Kidney (tissue), 14 donors: ENCODE measurements around the gene DCAF11. TPM values are rescaled to one million over a fixed set of nuclear protein-coding genes. Genes with fewer than 3 reads are reported as not detected.
A peak's percentile ranks its signal among the peaks of the same experiment; 100 is the strongest.

Experiments
- DNase-seq, 5 donors: peaks; one replicate each; pipeline ENCODE4 v3.0.0-alpha.2; 2013 to 2020
- FAIRE-seq: peaks from 2 replicates; lab custom pipeline; 2012; peaks lifted over from hg19 to GRCh38; lab: Jason Lieb, UNC
- H3K27ac ChIP-seq, 2 donors: one replicate each; pipeline ENCODE4 v1.7.0; 2013; ENCODE audit warnings: low read depth in 2 of 2, low read length in 2 of 2, inconsistent platforms in 1 of 2
- H3K27me3 ChIP-seq: one replicate; pipeline ENCODE4 v1.7.1; 2013; ENCODE audit warnings: low read length, inconsistent platforms; ENCODE audit not compliant: control insufficient read depth, insufficient read depth
- H3K36me3 ChIP-seq, 3 donors: one replicate each; pipeline versions ENCODE4 v1.7.0 to v1.7.1; 2013; ENCODE audit warnings: low read length in 3 of 3, control low read depth in 1 of 3, inconsistent platforms in 1 of 3; ENCODE audit not compliant: insufficient read depth in 3 of 3, control insufficient read depth in 2 of 3
- H3K4me1 ChIP-seq, 3 donors: one replicate each; pipeline versions ENCODE4 v1.7.0 to v1.7.1; 2013; ENCODE audit warnings: low read length in 3 of 3, inconsistent platforms in 1 of 3, low read depth in 1 of 3; ENCODE audit not compliant: control insufficient read depth in 2 of 3, insufficient read depth in 2 of 3
- H3K4me3 ChIP-seq, 3 donors: one replicate each; pipeline versions ENCODE4 v1.7.0 to v1.8.1; 2013; ENCODE audit warnings: low read length in 3 of 3, control low read depth in 1 of 3, inconsistent platforms in 1 of 3
- H3K9ac ChIP-seq, 3 donors: one replicate each; pipeline versions ENCODE4 v1.7.0 to v1.7.1; 2013; ENCODE audit warnings: low read length in 3 of 3, control low read depth in 1 of 3, inconsistent platforms in 1 of 3
- H3K9me3 ChIP-seq, 3 donors: one replicate each; pipeline versions ENCODE4 v1.7.0 to v1.7.1; 2013; ENCODE audit warnings: low read length in 3 of 3, control low read depth in 1 of 3, inconsistent platforms in 1 of 3; ENCODE audit not compliant: control insufficient read depth in 2 of 3, insufficient read depth in 1 of 3
- intact Hi-C: fragments of 100-400 bp; cut with DNase I; formaldehyde crosslinking; loops from one replicate; pipeline ENCODE4 v1.11.1; 2022
- polyA plus RNA-seq: library from polyadenylated mRNA; stranded (reverse); fragments of 350-450 nt; fragmentation: Illumina TruSeq; extraction: RNeasy Lipid Tissue Mini Kit (QIAGEN cat#74804); gene quantifications from one replicate; pipeline ENCODE4 v1.2.3, GENCODE V29; 2014; ENCODE audit warnings: low read depth, low replicate concordance; ENCODE audit not compliant: insufficient read depth
- total RNA-seq: library from RNA; stranded (reverse); fragmentation: NEBNext Ultra II Directional; extraction: Animal tissue kit (Norgen Biotek cat#: 25700); gene quantifications from one replicate; pipeline ENCODE4 v1.2.1, GENCODE V29; 2021
- TF ChIP-seq, protein P1 (sequence below): IDR thresholded peaks from 3 replicates; pipeline ENCODE4 v1.5.1; 2012; ENCODE audit warnings: mild to moderate bottlenecking, moderate library complexity, borderline replicate concordance; ENCODE audit not compliant: insufficient read depth; ENCODE audit errors: extremely low read depth
- donor health status: control.
- donor health status: control.
- donor health status: control.
- donor health status: control.
- donor health status: control.
- donor health status: DM: yes; HTN: yes; CAD: no.
- donor health status: Normal renal cell carcinoma (clear cell type).

The DCAF11 gene
- total and polyA plus RNA-seq, 2 donors from 2014 or later: 69.4 to 81.1 TPM

DNA sequence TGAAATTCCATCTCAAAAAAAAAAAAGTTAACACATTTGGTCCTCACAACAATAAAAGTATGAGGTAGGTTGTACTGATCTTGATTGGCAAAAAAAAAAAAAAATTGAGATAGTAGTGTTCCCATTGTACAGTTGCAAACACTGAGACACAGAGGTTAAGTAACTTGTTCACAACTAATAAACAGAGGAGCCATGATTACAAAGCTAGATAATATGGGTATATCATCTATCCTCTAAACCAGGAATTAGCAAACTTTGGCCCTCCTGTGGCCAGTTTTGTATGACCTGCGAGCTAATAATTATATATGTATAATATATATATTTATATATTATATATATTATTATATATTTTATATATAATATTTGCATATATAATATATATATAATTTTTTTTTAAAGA lies 19.2 kb downstream of the DCAF11 start:
- intact Hi-C loops: no loop called here
- no peak overlapping the region for H3K9ac ChIP-seq
- H3K4me1 ChIP-seq: peaks cover 0 to 39% (median 25%) of the 10 kb centered on the region in 3 donors
- peaks cover 0 to 16% (median 12%) of the 10 kb centered on the region in 3 donors for H3K36me3 ChIP-seq
- no peak overlapping the region for H3K4me3 ChIP-seq
- no peak overlapping the region for H3K27ac ChIP-seq
- H3K27me3 ChIP-seq: no peaks in the 10 kb centered on the region
- no peak for FAIRE-seq
- DNase-seq: no peak
- TF ChIP-seq, protein P1, sequence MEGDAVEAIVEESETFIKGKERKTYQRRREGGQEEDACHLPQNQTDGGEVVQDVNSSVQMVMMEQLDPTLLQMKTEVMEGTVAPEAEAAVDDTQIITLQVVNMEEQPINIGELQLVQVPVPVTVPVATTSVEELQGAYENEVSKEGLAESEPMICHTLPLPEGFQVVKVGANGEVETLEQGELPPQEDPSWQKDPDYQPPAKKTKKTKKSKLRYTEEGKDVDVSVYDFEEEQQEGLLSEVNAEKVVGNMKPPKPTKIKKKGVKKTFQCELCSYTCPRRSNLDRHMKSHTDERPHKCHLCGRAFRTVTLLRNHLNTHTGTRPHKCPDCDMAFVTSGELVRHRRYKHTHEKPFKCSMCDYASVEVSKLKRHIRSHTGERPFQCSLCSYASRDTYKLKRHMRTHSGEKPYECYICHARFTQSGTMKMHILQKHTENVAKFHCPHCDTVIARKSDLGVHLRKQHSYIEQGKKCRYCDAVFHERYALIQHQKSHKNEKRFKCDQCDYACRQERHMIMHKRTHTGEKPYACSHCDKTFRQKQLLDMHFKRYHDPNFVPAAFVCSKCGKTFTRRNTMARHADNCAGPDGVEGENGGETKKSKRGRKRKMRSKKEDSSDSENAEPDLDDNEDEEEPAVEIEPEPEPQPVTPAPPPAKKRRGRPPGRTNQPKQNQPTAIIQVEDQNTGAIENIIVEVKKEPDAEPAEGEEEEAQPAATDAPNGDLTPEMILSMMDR: no peak
- H3K9me3 ChIP-seq: no peaks in the 10 kb centered on the region

- Histone ChIP-seq H3K27me3 (no peaks in the 10 kb centered on the region), H3K9ac (peak overlapping the region in 2 of 3 donors; percentile 40 to 72), H3K27ac (peak overlapping the region; percentile 63 to 92), H3K4me1 (peaks cover 0 to 43% (median 21%) of the 10 kb centered on the region in 3 donors), H3K9me3 (no peaks in the 10 kb centered on the region), H3K4me3 (peak overlapping the region; percentile 62 to 70 (median 67)), H3K36me3 (peaks cover 0 to 23% (median 14%) of the 10 kb centered on the region in 3 donors)
- DNase-seq (no peak), FAIRE-seq (no peak)
- intact Hi-C loops: no loop called here
- TF ChIP-seq, protein P1: no peak
Observed at GRCh38 chr14:24135584-24135833, 20.9 kb downstream of the DCAF11 start.

DNA sequence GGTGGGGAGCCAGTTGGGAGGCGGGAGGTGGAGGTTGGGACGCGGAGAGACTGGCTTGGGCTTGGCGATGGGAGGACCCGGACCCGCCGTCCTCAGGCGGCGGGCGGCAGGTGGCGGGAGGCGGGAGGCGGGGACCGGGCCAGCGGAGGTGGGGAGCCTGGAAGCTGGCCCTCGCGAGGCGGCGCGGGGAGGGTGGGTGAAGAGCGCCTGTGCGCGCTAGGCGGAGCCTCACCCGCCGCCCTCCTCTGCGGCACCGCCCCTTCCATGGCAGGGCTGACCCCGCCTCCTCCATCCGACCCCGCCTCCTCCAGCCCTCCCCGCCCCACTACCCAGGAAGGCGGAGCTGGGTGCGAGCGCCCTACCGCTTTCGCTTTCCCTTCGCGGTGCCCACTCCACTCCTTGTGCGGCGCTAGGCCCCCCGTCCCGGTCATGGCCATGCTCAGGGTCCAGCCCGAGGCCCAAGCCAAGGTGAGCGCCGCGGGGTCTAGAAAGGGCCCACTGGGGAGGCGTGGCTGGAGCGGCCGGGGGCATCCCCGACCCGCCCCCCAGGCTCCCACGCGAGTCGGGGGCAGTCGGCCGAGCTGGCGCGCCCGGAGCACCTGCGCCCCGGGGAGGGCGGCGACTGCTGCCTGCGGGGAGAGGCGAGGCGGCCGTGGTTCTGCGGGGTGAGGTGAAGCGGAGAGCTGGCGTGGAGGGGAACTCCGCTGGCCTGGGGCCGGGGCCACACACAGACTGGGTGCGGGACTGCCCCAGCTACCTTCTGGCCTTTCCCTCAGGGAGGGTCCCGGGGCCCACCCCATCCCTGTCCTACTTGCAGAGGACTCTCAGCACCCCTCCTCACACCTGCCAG lies 21.5 kb downstream of the DCAF11 start, which contains the start of gene PSME1:
Gene PSME1 (plus strand): TSS at position 361 of the 850 bp plus-strand sequence. CDS start 69 bp downstream, at position 430.
- TF ChIP-seq, protein P1: no peak
- peaks cover 0 to 23% (median 14%) of the 10 kb centered on the region in 3 donors for H3K36me3 ChIP-seq
- FAIRE-seq: no peak
- peak; percentile 94 to 98 (median 96) for DNase-seq
- intact Hi-C loops: no loop called here
- H3K9ac ChIP-seq: peak within 1 kb of the TSS; percentile 40 to 77 (median 72)
- peak within 1 kb of the TSS; percentile 62 to 84 (median 67) for H3K4me3 ChIP-seq
- H3K27me3 ChIP-seq: no peaks in the 10 kb centered on the region
- H3K27ac ChIP-seq: peak within 1 kb of the TSS; percentile 92
- no peaks in the 10 kb centered on the region for H3K9me3 ChIP-seq
- H3K4me1 ChIP-seq: peaks cover 0 to 44% (median 16%) of the 10 kb centered on the region in 3 donors
